SH-SY5Y (cell line): ENCODE measurements around the gene NPW.

Source experiments
- GATA2 ChIP-seq: IDR thresholded peaks from 2 replicates; pipeline ENCODE4 v1.6.1; 2011; ENCODE audit warnings: mild to moderate bottlenecking, low read depth, low read length
- GATA3 ChIP-seq: IDR thresholded peaks from 2 replicates; pipeline ENCODE4 v1.6.1; 2011; ENCODE audit warnings: low read depth, mild to moderate bottlenecking, low read length, moderate library complexity

DNA sequence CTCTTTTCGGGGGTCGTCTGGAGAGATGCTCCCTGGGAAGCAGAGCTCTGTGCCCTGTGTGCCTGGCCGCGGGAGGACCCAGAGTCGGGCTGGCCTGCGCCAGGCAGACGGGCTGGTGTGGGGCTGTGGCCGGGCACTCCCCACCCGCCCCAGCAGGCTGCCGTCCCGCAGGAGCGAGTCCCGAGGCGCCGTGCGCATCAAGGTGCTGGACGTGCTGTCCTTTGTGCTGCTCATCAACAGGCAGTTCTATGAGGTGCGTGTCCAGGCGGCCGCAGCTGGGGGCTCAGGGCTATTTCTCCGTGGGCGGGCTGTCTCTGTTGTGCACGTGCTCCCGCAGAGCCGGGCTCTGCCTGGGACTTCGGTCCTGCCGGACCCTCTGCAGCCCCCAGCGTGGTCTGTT is 43.2 kb downstream of the NPW start:
- no peak for TF ChIP-seq GATA3
- TF ChIP-seq GATA2 = no peak
